ENCODE measurements around the gene PCSK5. TPM values are rescaled to one million over a fixed set of nuclear protein-coding genes. Genes with fewer than 3 reads are reported as not detected.

The PCSK5 gene
- total RNA-seq, 1 experiment from 2014 or later = 7.5 TPM

GRCh38 chr9:76363032-76363395, 472.5 kb downstream of the PCSK5 start:
- Mint-ChIP-seq H3K9me3 (peaks cover 0 to 3% of the 10 kb centered on the region in 2 experiments; a peak in 1 of 5 replicates), H3K4me1 (peaks cover 11 to 14% of the 10 kb centered on the region in 2 experiments), H3K4me3 (no peak overlapping the region), H3K27ac (no peak overlapping the region; a peak in 2 of 7 replicates), H3K27me3 (ENCODE audit: low read depth) (no peaks in the 10 kb centered on the region), H3K36me3 (ENCODE audit: insufficient read depth in 1 of 3, low read depth in 3 of 3) (no peaks in the 10 kb centered on the region)
- no peak overlapping the region for H2BK12ac ChIP-seq (ENCODE audit: insufficient read length, low read depth, low read length)
- no peak overlapping the region for H2AK5ac ChIP-seq (ENCODE audit: insufficient read length, low read length)
- no peak overlapping the region for H2BK120ac ChIP-seq (ENCODE audit: low read depth, low read length, poor library complexity, severe bottlenecking)
- WGBS (ENCODE audit: extremely low coverage, insufficient read length, low lambda C conversion rate) = no CpG with 5 or more reads among the region's 3 CpGs
- no peak overlapping the region for H2AFZ ChIP-seq (ENCODE audit: low read length)
- H2BK15ac ChIP-seq (ENCODE audit: low read depth, low read length) = no peak overlapping the region
- H2BK5ac ChIP-seq (ENCODE audit: insufficient read length, low read length) = no peak overlapping the region
- no peak overlapping the region for H3K56ac ChIP-seq (ENCODE audit: insufficient read length, low read depth, low read length)
- no peak overlapping the region for H3K4me2 ChIP-seq (ENCODE audit: insufficient read depth, insufficient read length, low read length)
- no peak overlapping the region for H4K8ac ChIP-seq (replicated peaks; ENCODE audit: insufficient read length, low read depth, low read length)
- H3K79me1 ChIP-seq (ENCODE audit: insufficient read depth, low read depth, low read length, poor library complexity, severe bottlenecking) = no peaks in the 10 kb centered on the region
- TF ChIP-seq CTCF (conservative IDR thresholded peaks at IDR 0.05) = no peak
- no peak overlapping the region for H3K14ac ChIP-seq (ENCODE audit: insufficient read depth, low read length)
- no peak overlapping the region for H3T11ph ChIP-seq (ENCODE audit: low read length)
- H3K4ac ChIP-seq (ENCODE audit: low read depth, low read length) = no peak overlapping the region
- no peak overlapping the region for H2BK20ac ChIP-seq (ENCODE audit: low read depth, low read length, poor library complexity, severe bottlenecking)
- DNase-seq = no peak
- H3K9me3 ChIP-seq (ENCODE audit: control insufficient read depth, low read depth, low read length) = no peaks in the 10 kb centered on the region
- H3K79me2 ChIP-seq (ENCODE audit: insufficient read depth, low read length) = no peaks in the 10 kb centered on the region
- H3K27ac ChIP-seq (ENCODE audit: insufficient read length, low read depth, low read length) = no peak overlapping the region
- H4K20me1 ChIP-seq (ENCODE audit: control insufficient read depth, insufficient read depth, insufficient read length) = no peaks in the 10 kb centered on the region
- H3K23me2 ChIP-seq (ENCODE audit: insufficient read length, low read depth, low read length, poor library complexity, severe bottlenecking) = no peaks in the 10 kb centered on the region
- no peak overlapping the region for H4K5ac ChIP-seq (ENCODE audit: insufficient read length, low read depth, low read length)
- no peak overlapping the region for H3K18ac ChIP-seq (ENCODE audit: insufficient read length, low read depth, low read length)
- H3K27me3 ChIP-seq (ENCODE audit: insufficient read depth, low read length) = no peaks in the 10 kb centered on the region
- peaks cover 3% of the 10 kb centered on the region; the same call in 1 of the 2 replicates for H3K4me1 ChIP-seq (ENCODE audit: insufficient read depth, low read length)
- H4K91ac ChIP-seq (ENCODE audit: insufficient read length, low read depth, low read length) = no peak overlapping the region
- no peak overlapping the region for H3K9ac ChIP-seq (ENCODE audit: extremely low read depth, insufficient read length, low read length)
- no peak overlapping the region for H3K23ac ChIP-seq (ENCODE audit: insufficient read length, low read depth, low read length)

All from H9 (cell line).